ENCODE measurements around the gene PNPO.
"Not testable (repeated sequence)": the region's sequence is repeated elsewhere in the genome, so short reads cannot be mapped to it uniquely, and the experiment has no call there.

The PNPO gene

DNA sequence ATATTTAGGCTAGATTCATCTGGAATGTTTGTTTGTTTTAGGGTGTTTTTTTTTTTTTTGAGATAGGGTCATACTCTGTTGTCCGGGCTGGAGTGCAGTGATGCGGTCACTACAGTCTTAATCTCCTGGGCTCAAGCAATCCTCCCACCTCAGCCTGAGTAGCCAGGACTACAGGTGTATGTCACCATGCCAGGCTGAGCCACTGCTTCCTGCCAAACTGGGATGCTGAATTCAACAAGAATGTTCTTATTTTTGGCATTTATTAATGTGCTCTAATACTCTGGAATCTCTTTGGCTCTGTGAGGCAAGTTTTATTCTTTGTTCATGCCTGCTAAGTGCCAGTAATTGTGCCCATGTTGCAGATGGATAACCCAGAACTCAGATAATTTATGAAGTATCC, 23.8 kb upstream of the PNPO start:
- DNase-seq (ENCODE audit: low read depth in 3 of 3, low spot score in 1 of 3), result no peak

DNA sequence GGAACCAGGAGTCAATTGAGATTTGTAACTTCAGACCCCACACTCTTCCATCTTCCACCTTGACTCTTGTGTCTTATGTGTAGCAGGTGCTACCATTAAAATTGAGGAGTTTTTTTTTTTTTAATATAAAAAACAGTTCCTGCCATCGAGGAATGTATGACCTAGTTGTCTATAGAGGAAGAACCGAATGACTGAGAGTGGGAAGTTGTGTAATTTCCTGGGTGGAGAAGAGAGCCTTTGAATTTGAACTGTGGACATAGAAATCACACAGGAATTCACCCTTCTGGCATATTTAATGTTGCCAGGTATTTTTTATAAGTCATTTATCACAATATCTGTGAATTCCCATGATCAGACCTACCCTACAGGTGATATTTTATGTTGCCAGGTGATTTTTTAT, 23.4 kb upstream of the PNPO start:
- DNase-seq (ENCODE audit: low read depth in 3 of 3, low spot score in 1 of 3), result no peak

DNA sequence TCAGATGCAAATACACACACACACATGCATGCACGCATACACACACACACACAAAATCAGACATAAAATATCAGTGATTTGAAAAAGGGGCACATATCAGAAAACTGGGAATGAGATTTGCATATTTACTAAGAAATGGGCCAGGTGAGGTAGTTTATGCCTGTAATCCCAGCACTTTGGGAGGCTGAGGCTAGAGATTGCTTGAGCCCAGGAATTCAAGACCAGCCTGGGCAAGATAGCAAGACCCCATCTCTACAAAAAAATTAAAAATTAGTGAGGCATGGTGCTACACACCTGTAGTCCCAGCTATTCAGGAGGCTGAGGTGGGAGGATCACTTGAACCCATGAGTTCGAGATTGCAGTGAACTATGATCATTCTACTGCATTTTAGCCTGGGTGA, 22.4 kb upstream of the PNPO start:
- no peak for DNase-seq (ENCODE audit: low read depth in 3 of 3, low spot score in 1 of 3)

DNA sequence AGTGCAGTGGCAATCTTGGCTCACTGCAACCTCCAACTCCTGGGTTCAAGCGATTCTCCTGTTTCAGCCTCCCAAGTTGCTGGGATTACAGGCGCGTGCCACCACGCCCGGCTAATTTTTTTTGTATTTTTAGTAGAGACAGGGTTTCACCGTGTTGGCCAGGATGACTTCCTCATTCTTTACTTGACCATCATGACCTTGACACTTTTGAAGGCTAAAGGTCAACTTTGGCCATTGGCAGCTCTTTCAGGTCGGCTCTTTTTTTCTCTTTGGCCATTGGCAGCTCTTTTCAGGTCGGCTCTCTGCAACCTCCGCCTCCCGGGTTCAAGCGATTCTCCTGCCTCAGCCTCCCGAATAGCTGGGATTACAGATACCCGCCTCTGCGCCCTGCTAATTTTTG, 21.5 kb upstream of the PNPO start:
- not testable (repeated sequence) for DNase-seq (ENCODE audit: low read depth in 3 of 3, low spot score in 1 of 3)

DNA sequence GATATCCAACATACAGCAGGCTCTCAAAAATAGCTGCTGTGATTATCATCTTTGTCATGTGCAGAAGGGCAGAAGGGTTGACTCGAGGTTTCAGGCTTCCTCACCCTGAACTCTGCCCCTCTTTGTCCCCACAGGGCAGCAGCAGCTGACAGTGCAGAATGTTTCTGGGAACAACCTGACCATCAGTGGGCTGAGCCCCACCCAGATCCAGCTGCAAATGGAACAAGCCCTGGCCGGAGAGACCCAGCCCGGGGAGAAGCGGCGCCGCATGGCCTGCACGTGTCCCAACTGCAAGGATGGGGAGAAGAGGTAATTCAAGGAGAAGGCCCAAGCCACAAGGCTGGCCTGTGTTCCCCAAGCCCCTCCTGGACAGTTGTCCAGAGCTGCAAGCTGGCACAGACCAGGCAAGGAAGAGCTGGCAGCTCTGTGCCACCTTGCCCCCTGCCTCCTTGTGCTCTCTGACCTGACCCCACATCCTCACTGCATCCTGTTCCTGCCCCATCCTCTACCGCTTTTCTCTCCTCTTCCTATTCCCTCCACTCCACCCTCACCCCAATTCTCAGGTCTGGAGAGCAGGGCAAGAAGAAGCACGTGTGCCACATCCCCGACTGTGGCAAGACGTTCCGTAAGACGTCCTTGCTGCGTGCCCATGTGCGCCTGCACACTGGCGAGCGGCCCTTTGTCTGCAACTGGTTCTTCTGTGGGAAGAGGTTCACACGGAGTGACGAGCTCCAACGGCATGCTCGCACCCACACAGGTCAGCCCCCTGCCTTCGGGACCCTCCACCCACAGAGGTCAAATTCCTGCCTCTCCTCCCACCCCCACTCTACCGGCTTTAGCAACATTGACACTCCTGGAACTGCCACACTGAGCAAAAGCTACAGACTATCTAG, 16.3 kb upstream of the PNPO start:
- DNase-seq (ENCODE audit: low read depth in 3 of 3, low spot score in 1 of 3), result no peak

DNA sequence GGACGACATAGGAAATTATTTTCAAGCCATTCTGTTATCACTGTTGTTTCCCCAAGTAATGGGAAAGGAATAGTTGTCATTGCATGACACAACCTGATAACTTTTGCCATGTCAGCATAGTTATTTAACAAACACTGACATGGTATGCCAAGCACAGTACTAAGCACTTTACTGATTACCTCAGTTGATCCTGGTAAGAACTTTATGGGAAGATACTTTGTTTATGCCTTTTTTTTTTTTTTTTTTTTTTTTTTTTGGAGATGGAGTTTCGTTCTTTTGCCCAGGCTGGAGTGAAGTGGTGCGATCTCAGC, 15.7 kb upstream of the PNPO start:
- DNase-seq (ENCODE audit: low read depth in 3 of 3, low spot score in 1 of 3), result no peak

DNA sequence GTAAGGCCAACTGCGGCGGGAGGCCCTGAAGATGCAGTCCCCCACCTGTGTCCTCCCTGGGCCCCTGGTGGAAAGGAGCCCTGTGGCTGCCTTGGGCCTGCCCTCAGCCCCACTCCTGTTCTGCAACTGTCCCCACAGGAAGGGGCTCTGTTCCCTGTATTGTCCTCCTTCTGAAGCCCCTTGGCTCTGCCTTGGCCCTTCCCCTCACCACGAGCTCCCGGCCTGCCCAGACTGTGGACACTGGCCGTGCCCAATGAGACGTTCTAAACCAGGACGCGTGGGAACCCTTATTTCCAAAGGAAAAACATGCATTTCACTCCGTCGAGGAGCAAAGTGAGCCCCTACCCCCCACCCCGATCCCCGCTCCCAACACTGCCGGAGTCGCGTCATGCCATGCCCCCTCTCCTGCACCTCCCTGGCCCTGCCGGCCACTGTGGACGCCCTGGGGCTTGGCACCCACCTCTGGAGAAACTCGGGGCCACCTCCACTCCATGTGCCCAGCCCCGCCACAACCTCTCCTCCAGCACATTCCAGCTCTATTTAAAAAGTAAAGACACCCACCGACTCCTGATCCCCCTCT, 13.5 kb upstream of the PNPO start:
- no peak for DNase-seq (ENCODE audit: low read depth in 3 of 3, low spot score in 1 of 3)

DNA sequence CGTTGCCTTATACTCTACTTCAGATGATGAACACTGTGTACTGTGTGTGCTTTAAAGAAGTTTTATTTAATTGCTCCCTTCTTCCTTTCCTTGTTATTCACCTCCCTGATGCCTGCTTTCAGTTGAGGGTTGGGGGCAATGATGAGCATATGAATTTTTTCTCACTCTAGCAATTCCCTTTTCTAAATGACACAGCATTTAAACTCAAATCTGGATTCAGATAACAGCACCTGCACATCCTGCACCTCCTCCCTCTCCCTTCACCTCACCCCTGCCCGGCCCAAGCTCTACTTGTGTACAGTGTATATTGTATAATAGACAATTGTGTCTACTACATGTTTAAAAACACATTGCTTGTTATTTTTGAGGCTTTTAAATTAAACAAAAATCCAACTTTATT, 13.0 kb upstream of the PNPO start:
- DNase-seq (ENCODE audit: low read depth in 3 of 3, low spot score in 1 of 3), result no peak

DNA sequence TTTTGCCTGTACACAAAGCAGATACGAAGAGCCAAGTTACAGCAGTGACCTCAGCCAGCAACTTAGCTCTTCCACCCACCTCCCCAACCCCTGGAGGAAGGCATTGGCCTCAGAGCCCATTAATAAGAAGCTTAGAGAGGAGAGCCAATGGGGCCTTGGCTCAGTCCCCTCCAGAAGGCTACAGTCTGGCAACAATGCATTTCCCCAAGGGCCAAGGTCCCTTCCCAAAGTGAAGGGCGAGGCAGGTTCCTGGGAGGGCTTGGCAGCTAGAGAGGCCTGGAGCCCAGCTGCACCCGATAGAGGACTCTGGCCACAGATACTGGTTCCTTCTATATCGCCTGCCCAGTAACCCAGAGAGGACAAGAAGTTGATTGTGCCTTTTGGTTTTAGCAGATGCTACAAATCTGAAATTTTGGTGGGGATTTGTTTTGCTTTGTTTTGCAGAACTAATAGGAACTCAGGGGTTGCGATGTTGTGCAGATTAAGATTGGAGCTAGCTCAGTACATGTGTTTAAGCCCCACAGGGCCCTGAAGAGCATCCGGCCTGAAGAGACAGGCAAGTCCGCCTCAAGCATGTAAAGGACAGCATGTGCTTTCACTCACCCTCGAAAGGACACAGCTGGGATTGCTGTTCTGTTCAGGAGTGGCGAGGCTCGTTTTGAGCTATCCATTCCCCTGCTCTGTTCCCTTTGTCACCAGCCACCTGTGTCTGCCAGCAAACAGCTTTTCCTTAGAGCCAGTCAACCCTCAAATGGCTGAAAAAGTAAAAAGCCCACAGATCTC, 12.0 kb upstream of the PNPO start:
- no peak for DNase-seq (ENCODE audit: low read depth in 3 of 3, low spot score in 1 of 3)

DNA sequence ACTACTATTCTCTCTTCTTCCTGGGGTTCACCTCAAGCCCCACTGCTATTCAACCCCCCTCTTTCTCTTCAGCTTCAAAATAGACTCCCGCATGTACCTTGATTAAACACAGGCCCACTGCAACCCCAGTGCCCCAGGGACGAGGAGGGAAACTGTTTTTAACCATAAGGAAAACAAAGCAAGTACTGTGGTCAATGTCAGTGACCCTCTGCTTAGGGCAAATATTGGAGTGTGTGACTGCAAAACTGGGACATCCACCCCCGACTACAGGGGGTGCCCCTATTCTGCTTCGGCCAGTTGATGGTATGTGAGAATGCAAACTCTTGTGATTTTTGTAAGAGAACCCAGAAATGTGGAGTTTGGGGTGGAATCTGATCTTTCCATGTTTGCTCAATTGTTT, 9.5 kb upstream of the PNPO start:
- no peak for DNase-seq (ENCODE audit: low read depth in 3 of 3, low spot score in 1 of 3)

DNA sequence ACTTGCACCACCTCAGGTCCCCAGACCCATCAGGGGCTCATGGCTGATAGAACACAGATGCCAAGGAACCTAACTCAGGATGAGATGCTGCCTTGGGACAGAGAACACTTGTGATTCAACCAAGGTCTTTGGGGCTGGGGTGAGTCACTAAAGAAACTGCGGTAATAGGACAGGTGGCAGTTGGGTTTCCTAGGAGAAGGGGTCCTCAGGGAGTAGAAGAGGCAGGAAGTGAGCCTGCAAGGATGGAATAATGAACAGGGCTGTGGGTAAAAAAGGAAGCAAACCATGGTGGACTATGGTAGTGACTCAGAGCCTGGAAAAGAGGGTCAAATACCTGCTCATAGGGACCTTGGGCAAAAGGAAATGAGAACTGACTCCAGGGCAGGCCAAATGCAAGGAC, 6.5 kb upstream of the PNPO start:
- DNase-seq (ENCODE audit: low read depth in 3 of 3, low spot score in 1 of 3), result no peak

DNA sequence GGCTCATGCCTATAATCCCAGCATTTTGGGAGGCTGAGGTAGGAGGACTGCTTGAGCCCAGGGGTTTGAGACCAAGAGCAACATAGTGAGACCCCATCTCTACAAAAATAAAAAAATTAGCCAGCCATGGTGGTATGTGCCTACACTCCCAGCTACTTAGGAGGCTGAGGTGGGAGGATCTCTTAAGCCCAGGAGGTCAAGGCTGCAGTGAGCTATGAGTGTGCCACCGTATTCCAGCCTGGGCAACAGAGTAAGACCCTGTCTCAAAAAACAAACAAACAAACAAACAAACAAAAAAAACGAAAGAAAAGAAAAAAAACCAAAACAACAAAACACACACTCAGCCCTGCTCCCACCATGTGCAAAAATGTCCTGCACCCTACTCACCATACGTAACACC, 5.9 kb upstream of the PNPO start:
- not testable (repeated sequence) for DNase-seq (ENCODE audit: low read depth in 3 of 3, low spot score in 1 of 3)

DNA sequence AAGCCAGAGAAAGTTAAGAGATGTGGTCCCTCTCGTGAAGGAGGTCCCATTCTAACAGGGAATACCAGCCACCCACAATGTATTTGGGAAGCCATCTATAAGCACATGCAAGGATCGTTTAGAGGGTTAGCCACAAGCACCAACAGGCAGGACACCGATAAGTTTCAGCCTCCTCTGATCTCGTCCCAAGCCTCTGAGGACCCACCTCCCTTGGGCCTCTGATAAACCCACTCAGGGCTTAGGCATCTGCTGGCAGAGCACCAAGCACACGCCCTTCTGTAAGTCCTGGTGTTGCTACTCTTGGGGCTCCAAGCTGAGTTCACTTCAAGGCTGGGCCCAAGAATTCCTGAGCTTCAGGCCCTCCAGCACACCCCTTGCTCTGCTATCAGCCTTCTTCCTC, 5.4 kb upstream of the PNPO start:
- no peak for DNase-seq (ENCODE audit: low read depth in 3 of 3, low spot score in 1 of 3)

DNA sequence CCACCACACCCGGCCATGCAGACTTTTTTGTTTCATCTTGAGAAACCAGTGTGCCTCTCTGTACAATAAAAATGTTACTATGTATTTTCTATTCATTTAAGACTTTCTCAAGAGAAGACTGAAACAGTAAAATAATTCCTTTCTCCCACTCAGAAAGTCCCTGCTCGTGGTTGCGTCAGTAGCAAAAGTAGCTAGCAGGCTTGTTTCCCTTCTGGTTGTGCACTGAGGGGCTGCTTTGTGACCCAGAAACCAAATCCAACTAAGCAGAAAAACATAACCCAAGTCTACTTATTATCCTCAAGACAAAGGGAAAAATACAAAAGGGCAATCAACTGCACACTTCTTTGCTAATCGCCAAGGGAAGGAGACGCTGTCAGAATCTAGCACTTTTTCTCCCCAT, 3.4 kb upstream of the PNPO start:
- DNase-seq (ENCODE audit: low read depth in 3 of 3, low spot score in 1 of 3), result no peak

DNA sequence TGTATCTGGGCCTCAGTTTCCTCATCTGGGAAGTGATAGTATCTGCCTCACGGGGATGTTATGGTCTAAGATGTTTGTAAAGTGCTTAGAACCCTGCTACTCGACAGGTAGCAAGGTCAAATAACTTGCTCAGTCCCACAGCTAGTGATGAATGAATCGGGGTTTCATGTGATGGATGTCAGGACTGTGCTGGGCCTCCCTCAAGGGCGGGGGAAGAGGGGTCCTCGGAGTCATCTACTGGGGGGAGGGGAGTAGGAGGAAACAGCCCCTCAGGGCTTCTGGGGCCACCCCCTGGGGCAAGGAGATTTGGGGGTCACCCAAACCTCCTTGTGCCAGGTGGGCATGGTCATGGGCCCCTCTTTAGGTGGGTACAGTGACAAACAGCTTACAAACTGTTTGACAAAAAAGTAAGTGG, 732 bp downstream of the PNPO start:
- DNase-seq (ENCODE audit: low read depth in 3 of 3, low spot score in 1 of 3), result no peak

DNA sequence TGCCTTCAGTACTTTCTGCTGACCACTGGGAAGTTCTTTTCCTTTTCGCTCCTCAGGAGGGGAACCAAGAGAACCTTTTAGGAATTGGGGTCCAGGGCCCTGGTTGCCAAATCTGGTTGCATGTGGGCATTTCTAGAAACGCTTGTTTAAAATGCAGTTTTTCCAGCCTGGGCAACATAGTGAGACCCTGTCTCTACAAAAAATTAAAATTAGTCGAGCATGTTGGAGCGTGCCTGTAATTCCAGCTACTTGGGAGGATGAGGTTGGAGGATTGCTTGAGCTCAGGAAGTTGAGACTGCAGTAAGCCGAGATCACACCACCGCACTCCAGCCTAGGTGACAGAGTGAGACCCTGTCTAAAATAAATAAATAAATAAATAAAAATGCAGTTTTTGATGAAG, 1.2 kb downstream of the PNPO start:
- no peak for DNase-seq (ENCODE audit: low read depth in 3 of 3, low spot score in 1 of 3)

DNA sequence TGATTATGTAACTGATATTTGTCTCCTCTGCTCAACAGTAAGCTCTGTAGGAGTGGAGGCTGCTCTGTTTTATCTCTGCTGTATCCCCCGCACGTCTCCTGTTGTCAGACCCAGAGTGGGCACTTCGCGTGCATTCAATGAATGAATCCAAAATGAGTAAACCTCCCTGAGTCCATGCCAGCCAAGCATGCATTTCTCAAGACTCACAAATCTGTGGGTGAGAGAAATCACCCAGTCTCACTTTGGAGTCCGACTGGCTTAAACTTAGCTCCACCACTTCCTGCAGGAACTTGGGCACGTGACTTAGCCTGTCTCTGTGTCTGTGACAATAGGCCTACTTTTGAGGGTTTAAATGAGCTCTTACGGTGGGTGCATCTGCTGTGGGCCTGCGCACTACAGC, 3.7 kb downstream of the PNPO start:
- DNase-seq (ENCODE audit: low read depth in 3 of 3, low spot score in 1 of 3), result no peak

DNA sequence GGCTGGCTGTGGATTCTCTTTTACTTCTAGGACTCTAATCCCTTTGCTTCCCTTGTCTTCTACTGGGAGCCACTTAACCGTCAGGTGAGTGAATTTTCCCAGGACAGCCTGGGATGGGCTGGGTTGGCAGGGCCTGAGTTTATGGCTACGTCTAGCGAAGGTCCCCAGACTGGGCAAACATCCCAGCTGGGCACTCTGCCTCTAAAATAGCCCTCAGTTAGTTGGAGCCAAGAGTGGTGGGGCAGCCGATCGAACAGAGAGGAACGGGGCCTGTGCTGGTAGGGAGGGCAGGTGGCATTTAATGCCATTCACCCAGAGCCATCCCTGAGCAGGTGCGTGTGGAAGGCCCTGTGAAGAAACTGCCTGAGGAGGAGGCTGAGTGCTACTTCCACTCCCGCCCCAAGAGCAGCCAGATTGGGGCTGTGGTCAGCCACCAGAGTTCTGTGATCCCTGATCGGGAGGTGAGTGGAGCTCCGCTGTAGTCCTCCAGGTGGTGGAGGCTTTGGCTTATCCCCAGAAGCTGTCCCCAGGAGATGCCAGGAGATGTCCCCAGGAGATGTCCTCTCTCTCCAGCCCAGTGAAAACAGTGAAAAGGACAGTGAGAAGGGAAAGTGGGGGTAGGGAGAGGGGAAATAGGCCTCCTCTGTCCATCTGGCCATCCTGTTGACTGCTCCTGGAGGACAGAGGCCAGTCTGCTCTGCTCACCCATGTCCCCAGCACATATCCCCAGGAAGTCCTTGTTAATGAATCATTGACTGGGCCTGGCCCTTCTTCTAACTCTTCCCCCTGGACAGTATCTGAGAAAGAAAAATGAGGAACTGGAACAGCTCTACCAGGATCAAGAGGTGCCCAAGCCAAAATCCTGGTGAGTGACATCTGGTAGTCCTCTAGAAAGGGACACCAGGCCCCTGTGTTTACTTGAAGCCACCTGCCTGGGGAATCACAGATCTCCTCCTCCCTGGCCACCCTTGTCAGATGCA, 4.4 kb downstream of the PNPO start:
- DNase-seq (ENCODE audit: low read depth in 3 of 3, low spot score in 1 of 3), result no peak

DNA sequence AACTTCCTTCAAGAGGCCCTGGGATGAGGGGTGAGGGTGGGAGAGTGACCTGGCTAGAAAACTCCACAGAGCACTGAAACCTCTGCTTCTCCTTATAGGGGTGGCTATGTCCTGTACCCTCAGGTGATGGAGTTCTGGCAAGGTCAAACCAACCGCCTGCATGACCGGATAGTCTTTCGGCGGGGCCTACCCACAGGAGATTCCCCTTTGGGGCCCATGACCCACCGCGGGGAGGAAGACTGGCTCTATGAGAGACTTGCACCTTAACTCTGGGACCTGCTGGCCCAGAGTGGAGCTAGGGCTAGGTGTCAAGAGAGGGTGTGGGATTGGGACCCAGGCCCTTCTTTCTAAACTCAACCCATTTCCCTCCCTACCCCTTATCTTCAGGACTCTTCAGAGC, 5.1 kb downstream of the PNPO start:
- DNase-seq (ENCODE audit: low read depth in 3 of 3, low spot score in 1 of 3), result no peak

DNA sequence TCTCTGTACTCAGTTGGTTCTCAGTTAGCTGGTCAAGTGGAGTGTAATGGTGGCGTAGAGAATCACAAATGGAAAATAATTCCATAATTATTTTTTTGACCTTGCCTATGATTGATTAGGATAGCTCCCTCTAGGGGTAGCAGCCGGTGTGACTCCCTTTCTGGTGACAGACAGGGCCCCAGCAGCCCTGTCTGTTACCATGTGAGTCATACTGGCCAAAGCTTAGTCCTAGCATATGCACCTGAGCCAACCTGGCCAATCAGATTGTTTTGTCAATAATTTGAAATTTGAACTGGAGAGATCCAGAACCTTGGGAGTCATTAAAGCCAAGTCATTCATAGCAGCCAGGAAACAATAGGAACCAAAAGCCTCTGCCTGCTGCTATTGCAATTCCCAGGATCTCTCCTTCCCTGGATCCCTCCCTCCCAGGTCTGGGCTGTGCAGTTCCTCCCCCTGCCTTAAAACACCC, 5.6 kb downstream of the PNPO start:
- DNase-seq (ENCODE audit: low read depth in 3 of 3, low spot score in 1 of 3), result peak; percentile 30 to 57 (median 35)

DNA sequence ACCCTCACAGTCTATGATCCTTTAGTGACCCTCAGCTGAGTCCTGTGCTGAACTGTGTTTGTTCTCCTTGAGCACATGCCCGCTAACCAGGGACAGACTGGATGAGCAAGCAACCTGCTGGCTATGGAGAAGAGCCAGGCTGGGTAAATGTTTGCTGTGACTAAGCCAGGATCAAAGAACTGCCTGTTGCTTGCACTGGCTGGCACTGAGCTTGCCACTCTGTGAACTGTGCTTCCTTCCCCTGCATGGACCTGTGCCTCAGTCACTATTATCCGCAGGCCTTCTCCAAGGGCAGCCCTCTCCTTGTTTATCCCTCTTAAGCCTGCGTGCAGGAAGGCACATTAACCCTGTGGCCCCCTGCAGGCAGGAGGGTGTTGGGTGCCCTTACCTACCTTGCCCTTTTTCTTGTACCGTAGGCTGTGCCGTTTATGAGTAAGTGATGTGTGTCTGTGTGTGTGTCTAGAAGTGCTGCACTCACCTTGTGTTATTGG, 7.4 kb downstream of the PNPO start:
- no peak for DNase-seq (ENCODE audit: low read depth in 3 of 3, low spot score in 1 of 3)

Measured in stimulated activated CD4-positive, alpha-beta T cell treated with anti-CD3 and anti-CD28 coated beads, TNF-alpha, amount 100 ng/mL, for 1 hour (primary cell).